ENCODE measurements around the gene SMIM28.
"Not testable (repeated sequence)": the region's sequence is repeated elsewhere in the genome, so short reads cannot be mapped to it uniquely, and the experiment has no call there.

GRCh38 chr6:138425256-138425655 lies 47.6 kb downstream of the SMIM28 start:
- TF ChIP-seq TCF7L2 (IDR thresholded peaks at IDR 0.05; ENCODE audit: low read depth, low read length); CTCF (IDR thresholded peaks at IDR 0.05); POLR2AphosphoS5 (IDR thresholded peaks at IDR 0.05; ENCODE audit: low read depth, low read length); REST (IDR thresholded peaks at IDR 0.05; ENCODE audit: insufficient read depth in 1 of 2, low read depth in 2 of 2, low read length in 1 of 2): not testable (repeated sequence)

Measured in Panc1 (cell line).